GM18867 (cell line): ENCODE data around the gene ZDHHC8.

Experiments used
- ATAC-seq: cut with Tn5 transposase; IDR thresholded peaks from one replicate; pipeline ENCODE4 v1.9.1; 2021; ENCODE audit warnings: mild to moderate bottlenecking, moderate library complexity; ENCODE audit not compliant: unreplicated experiment

Gene ZDHHC8

DNA sequence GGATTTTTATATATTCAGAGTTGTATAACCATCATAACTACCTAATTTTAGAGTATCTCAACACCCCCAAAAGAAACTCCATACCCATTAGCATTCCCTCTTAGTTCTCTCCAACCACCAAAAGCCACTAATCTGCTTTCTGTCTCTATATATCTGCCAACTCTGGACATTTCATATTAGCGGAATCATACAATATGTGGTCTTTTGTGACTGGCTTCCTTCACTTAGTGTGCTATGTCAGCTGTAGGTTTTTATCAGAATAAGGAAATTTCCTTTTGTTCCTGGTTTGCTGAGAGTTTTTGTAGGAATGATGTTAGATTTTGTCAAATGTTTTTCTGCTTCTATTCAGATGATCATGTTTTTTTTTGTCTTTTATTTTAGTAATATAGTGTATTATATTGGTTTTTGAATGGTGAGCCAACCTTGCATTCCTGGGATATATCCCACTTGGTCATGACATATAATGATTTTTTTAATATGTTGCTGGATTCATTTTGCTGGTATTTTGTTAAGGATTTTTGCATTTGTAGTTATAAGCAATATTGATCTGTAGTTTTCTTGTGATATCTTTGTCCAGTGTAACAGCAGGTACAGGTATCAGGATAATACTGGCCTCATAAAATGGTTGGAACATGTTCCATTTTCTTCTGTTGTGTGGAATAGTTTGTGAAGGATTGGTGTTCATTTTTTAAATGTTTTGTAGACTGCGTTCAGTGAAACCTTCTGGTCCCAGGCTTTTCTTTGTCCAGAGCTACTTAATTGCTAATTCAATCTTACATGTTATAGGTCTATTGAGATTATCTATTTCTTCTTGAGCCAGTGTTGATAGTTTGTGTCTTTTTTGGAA, 34.8 kb upstream of the ZDHHC8 start:
- ATAC-seq, result no peak

DNA sequence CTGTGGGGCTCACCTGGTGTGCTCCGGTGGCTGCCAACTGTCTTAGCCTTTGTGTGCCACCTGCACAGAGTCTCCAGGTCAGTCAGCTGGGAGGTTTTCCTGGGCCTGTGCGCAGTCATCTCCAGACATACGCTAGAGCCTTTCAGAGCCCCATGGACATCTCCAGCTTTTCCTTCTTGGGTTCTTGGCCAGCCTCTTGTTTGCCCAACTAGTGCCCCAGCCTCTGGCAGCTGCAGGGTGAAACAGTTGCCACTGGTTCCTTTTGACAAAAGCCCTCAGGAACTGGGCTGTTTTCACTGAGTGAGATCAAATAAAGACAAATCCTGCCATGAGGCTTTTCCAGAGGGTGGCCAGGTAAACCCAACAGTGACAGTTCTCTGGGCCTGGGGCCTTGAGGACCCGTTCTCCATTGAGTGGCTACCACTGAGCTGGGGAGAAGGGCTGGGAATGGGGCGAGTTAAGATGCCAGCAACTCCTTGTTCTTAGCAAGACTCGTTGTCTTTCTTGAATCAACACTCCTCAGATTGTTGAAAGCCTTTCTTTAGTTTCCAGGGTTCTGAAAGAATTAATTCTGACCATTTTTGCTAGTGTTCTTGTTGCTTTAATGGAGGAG, 32.4 kb upstream of the ZDHHC8 start:
- ATAC-seq, result no peak

DNA sequence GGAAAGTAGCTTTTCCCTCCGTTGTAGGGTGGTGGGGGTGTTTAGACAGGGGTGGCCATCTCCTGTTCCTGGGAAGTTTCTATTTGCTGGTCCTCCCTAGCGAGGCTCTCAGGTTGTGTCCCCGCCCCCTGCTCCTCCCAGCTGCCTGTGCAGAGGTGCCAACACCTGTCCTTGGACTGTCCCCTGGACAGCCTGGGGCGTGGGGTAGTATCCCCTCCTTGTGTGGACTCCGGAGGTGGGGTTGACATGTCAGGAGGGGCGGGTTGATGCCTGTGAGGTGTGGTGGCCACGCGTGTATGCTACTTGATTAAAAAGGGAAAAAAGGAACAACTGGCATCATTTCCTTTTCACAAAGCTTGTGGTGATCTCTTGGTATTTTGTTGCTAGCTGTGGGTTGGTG, 30.0 kb upstream of the ZDHHC8 start:
- ATAC-seq, result no peak

DNA sequence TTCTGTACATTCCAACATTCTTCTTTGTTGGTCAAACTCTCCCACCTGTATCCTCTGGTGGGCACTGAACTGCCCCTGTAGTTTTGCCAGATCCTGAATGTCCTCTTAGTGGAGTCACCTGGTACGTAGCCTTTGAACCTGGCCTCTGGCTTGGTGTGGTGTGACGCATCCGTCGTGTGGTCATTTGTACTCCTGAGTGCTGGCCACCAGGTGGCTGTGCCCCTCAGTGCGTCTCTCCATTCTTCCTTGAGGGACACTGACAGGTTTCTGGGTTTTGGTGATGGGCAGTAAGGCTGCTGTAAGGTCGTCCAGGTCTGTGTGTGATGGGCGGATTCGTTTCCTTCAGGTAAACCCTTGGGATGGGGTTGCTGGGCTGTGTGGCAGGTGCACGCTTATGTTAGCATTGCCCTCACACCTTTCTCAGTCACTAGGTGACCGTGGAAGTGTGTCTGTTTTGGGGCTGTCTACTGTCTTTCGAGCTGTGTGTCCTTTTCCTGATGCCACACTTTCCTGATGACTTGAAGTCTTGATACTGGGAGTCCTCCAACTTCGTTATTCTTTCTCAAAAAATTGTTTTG, 29.3 kb upstream of the ZDHHC8 start:
- no peak for ATAC-seq

DNA sequence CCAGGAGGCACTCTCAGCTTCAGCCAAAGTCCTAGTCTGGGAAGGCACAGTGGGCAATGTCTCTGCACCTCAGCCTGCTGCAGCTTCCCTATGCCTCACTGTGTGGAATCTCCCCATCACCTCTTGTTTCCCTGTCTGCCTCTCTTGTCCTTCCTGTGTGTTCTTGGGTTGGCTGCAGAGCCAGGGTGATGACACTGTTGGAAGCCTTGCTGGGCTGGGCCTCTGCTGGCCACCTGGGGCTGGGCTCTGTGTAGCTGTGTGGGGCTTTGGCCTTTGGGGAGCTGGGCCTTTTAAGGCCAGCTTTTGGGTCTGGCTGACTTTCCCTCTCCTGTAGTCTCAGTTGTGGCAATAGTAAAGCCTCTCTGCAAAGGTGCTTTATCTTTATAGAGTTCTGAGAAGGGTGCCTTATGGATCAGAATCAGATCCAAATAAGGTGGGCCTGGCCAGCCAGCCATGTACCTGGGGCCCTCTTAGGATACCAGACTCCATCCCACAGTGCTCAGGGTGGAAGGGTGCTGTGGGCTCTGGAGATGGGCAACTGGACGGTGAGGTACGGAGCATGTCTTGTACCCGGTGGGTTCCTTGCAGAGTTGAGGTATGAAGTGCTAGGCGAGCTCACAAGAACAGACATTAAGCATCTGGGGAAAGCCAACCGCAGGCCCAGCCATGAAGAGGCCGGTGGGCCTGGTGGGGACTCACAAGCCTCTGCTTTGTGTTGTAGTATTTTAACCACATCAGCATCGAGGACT, 26.0 kb upstream of the ZDHHC8 start:
- ATAC-seq, result no peak

DNA sequence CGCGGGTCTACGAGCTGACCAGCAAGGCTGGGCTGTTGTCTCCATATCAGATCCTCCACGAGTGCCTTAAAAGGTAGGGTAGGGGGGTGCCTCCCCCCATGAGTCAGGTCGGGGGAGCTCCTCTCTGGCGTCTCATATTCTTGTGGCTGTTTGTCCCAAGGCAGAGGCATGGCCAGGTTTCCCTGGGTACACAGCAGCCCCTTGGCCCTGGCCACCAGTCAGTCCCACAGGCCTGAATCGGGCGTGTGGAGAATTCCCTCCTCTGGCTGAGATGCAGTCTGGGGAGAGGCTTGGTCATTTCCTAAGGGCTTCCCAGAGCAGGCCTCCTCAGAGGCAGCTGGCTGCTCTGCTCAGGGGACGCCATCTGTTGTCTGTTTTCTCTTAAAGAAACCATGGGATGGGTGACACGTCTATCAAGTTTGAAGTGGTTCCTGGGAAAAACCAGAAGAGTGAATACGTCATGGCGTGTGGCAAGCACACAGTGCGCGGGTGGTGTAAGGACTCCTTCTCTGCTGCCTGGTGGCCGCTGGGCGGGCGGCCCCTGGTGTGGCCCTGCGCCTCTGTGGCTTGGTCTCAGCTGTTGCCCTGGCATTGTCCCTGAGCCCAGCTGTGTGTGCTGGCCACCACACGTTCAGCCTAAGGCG, 25.3 kb upstream of the ZDHHC8 start:
- no peak for ATAC-seq

DNA sequence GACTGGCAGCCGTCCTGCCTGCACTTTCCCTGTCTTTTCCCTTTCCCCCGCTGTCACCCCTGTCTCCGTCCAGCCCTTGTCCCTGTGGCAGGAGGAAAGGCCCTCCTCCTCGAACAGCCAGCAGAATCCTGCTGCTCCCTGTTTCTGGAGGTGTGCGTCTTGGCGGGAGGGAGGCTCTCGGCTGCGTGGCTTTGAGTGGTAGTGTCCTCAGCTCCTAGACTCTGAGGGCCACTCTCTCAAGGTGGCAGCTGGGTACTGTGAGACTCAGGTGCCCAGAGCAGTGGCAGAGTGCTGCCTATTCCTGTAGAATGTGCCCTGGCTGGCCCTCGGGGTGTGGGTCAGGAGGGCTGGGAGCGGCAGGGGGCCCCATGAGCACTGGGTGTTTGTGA, 24.8 kb upstream of the ZDHHC8 start:
- ATAC-seq, result no peak

DNA sequence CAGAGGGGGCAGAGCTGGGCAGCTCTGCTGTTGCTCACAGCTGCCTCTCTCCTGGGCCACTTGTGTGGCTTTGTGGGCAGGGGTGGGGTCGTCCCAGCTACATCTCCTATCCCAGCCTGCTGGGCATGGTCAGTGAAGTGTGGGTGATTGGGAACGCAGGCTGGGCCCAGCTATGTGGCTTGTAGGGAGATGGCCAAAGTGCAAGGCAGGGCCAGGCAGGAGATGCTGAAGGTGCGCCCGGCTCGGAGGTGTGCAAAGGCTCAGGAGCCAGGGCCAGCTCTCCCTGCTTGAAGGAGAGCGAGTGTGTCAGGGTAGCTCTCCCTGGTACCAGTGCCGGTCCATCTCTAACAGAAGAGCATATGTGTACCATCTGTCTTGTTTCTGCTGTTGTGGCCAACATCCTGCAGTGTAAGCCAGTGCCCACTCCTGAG, 24.1 kb upstream of the ZDHHC8 start:
- ATAC-seq, result no peak

DNA sequence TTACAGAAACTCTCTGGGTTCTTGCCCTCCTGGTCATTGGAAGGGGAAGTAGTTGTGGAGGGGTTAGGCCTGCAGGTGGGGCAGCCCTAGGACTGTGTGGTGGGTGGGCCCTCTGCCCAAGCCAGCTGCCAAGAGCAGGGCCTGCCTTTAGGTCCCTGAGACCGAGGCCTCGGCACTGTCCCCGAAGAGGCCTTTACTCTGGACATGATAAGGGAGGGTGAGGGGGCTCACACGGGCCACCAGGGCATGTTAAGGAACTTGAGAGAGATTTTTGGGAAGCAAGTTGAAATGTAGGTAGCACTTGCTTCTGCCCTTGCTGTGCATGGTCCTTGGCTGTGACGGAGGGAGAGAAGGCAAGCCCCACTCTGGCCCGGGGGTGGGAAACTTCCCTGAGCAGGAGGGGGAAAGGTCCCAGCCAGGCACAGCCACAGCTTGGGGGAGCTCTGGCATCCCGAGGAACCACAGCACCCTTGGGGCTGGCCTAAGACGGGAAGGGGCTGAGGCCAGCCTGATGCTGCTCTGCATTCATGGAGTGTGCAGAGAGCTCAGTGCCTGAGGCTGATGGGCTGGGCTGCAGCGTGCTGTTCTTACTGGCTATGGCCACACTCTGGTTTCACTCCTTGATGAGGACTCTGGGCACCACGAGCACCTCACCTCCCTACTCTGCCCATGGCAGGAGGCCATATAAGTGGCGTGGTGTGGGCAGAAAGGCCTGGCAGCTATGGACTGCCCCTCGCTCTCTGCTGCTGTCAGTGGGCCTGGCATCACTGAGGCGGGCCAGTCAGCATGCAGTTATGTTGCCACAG, 23.4 kb upstream of the ZDHHC8 start:
- ATAC-seq, result no peak

DNA sequence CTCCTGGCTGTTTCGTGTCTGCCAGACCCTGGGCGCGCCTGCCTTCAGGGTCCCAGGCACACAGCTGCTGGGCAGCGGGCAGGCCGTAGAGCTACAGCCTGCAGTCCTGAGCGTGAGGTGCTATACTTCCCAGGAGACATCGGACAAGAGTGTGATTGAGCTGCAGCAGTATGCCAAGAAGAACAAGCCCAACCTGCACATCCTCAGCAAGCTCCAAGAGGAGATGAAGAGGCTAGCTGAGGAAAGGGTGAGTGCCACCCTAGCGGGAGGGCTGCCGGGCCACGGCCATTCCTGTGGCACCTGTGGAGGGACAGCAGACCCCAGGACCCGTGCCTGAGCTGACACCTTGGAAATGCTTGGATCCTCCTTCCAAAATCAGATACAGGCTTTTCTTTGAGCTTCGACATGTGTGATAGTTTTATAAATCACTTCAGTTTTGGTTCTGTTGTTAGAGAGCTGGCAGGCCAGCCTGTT, 22.8 kb upstream of the ZDHHC8 start:
- no peak for ATAC-seq

DNA sequence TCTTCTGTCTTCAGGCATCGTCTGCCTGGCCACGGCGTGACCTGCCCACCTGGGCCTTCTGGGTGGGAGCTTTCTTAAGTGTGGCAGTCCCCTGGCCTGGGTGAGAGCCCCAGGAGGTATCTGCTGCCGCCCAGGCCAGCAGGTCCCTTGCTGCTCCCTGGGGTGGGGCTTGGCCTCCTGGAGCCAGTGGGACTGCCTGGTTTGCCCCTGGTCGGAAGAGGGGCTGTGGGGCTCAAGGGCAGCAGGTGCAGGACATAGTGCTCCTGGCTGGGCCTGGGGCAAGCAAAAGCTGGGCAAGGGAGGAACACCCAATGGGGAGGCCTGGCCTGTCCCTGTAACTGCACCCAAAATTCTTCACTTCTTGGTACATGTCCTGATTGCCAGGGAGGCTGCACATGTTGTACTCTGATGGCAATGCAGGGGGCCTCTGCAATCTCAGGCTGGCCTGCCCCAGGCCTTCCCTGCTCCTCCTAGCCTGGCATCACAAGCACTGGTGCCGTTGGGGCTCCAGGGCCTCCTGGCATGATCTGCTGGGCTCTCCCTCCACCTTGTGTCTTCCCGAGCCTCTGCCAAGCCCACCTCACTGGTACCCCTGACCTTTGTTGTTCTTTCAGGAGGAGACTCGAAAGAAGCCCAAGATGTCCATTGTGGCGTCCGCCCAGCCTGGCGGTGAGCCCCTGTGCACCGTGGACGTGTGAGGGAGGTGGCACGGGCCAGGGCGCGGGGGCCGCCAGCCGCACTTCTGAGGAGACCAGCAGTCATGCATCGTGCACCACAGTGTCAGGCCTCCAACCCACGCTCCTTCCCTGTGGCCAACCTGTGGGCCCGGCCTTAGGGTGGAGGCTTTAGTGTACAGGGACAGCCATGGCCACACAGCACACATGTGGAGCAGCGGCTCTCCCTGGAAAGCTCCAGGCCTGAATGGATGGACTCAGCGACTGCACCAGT, 21.9 kb upstream of the ZDHHC8 start:
- ATAC-seq, result no peak

DNA sequence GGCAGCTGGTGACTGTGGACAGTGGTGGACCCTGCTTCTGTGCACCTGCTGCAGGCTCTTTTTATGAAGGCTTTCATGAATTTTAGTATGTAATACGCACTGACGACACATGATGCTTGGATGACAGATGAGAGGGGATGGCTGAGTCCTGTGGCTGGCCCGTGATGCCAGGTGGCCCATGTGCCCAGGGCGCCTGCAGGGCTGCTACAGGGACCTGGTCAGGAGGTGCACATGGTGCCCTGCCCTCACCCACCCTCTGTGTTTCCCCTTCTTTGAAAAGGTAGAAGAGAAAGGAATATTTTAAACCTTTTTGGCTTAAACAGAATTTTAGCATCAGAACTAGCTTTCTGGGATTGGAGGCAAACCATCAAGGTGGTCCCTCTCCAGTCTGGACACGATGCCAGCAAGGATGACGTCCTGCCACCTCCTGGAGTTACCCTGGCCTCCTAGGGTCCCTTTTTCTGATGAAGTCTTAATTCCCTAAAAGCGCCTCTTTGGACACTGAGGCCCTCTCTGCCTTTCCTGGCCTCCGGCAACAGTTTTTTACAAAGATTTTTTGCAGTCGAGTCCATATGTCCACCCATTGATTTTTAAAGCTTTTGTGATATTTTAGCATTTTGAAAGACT, 21.1 kb upstream of the ZDHHC8 start:
- ATAC-seq, result no peak

DNA sequence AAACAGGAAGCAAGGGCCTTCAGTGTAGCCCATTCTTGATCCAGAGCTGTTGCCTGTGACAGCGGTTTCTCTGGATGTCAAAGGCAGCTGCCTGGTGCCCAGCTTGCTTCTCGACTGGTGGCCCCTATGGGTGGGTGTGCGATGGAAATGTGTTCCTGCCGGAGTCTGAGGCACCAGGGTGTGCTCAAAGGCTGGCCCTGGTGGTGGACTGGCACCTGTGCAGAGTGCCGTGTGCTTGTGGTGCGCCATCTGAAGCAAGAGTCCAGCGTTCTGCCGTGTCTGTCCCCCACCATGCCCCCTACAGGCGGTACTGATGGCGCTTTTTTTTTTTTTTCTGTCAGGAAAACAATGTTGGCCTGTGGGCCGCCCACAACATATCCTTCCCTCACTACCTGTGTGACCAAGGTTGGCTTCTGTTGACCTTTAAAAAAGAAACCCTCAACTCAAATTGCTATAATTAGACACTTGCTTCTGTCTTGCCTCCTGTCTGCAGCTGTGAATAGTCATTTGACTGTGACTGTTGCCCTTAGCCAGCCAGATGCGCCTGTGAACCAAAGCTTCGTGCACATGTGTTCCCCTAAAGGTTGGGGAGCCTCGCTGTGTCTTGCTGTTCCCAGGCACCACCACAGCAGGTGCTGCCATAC, 20.4 kb upstream of the ZDHHC8 start:
- ATAC-seq, result no peak

DNA sequence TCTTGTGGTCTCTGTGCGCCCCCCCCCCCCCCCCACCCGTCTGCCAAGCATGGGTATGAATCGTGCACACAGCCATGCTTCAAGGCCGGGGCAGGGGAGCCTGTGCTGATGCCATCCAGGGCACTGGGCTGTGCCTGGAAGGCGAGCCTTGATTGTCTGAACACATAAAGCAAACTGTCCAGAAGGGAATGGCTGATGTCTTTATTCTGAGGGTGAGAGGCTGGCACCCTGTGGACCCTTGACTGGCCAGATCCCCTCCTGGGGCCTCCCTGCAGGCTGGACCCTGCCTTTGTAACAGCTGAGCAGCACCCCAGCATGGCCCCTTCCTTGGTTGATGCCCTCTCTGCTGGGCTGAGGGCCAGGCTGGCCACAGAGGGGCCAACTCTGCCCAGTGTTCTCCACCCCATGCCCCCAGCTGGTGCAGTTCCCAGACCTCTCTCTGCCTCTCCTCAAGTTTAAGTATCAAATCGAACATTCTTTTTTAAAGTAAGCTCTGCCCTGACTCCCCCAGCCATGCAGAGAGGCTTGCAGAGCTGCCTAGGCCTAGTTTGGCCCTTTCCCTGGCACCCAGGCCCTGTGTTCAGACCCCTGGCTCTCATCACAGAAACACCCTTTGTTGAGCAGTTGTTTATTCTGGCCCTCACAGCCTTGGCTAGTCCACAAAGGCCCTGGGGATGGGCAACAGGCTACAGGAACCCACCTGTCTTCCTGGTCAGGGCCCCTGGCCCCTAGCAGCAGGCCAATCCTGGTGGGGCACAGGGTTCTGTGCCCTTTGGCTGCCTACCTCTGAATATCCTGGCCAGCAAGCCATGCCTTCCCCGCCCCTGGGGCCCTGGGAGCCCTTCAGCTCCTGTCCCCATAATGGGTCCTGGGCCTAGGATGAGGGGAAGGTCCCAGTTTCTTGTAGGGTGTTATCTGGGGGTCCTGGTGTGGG, 19.6 kb upstream of the ZDHHC8 start:
- ATAC-seq, result no peak

DNA sequence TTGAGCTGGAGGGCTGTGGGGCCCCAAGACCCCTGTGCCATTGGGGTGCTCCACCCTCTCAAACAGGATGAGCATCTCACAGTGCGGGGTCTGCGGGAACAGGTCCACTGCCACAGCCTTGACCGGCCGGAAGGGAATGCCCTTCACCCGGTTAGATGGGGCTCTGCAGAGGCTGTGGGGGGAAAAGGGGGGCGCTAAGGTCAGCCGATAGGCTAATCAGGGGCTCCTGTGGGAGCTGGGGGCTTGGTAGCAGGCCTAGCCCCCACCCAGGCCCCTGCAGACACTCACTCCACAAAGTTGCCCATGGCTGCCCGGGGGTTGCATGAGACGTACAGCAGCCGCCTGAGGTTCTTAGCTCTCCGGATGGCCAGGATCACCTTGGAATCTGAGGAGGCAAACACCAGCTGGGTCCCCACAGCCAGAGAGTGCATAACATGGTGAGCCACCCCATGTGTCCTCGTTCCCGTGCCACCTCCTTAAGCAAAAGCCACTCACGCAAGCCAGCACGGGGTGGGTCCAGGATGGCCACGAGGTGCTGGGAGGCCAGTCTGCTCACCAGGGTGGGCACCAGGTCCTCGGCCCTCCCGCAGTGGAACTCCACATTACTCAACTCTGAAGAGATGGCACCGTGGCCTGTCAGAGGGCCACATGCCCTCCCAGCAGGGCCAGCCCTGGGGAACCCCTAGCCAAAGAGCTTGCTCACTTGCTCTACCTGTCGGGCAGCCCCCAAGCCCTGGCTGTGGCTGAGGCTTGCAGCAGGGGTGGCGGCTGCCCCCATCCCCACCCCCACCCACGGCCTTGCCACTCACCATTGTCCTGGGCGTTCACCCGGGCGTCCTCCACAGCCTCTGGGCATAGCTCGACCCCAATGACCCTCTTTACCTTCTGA, 18.7 kb upstream of the ZDHHC8 start:
- no peak for ATAC-seq
